ENCODE results near the gene PRKCB. TPM values are rescaled to one million over a fixed set of nuclear protein-coding genes. Genes with fewer than 3 reads are reported as not detected.

PRKCB gene
- total RNA-seq, 3 donors from 2014 or later: 1.3 to 5.3 (median 4.7) TPM

GRCh38 chr16:23827057-23827456 is 8.7 kb upstream of the PRKCB start:
- no peak for DNase-seq (ENCODE audit: low spot score in 2 of 2)
- no peak overlapping the region for H3K27ac ChIP-seq
- intact Hi-C loops (cut with DNase I; ENCODE audit: low total_unique reads): no loop called here

GRCh38 chr16:23829454-23829853 is 6.3 kb upstream of the PRKCB start:
- no peaks in the 10 kb centered on the region for H3K36me3 ChIP-seq
- peaks cover 0 to 21% of the 10 kb centered on the region in 2 donors for H3K9me3 ChIP-seq
- H3K27ac ChIP-seq: no peak overlapping the region
- peaks cover 0 to 4% of the 10 kb centered on the region in 2 donors for H3K27me3 ChIP-seq
- no peaks in the 10 kb centered on the region for H3K4me1 ChIP-seq
- intact Hi-C loops (cut with DNase I; ENCODE audit: low total_unique reads): no loop called here
- no peak for TF ChIP-seq POLR2AphosphoS5 (IDR thresholded peaks at IDR 0.05)
- TF ChIP-seq CTCF (IDR thresholded peaks at IDR 0.05): no peak
- no peak for TF ChIP-seq POLR2A (IDR thresholded peaks at IDR 0.05)
- no peak for DNase-seq (ENCODE audit: low spot score in 2 of 2)
- no peak overlapping the region for H3K4me3 ChIP-seq

More at GRCh38 chr16:23827057-23827456, 8.7 kb upstream of the PRKCB start:
- TF ChIP-seq POLR2A (IDR thresholded peaks at IDR 0.05): no peak
- TF ChIP-seq CTCF (IDR thresholded peaks at IDR 0.05): no peak
- TF ChIP-seq POLR2AphosphoS5 (IDR thresholded peaks at IDR 0.05): no peak
- Histone ChIP-seq H3K9me3 (peaks cover 0 to 21% of the 10 kb centered on the region in 2 donors), H3K4me1 (no peaks in the 10 kb centered on the region), H3K36me3 (no peaks in the 10 kb centered on the region), H3K4me3 (no peak overlapping the region), H3K27me3 (no peaks in the 10 kb centered on the region)

GRCh38 chr16:23830276-23830675 is 5.5 kb upstream of the PRKCB start:
- Histone ChIP-seq H3K27me3 (peaks cover 0 to 13% of the 10 kb centered on the region in 2 donors), H3K36me3 (no peaks in the 10 kb centered on the region), H3K4me3 (no peak overlapping the region), H3K9me3 (peaks cover 0 to 21% of the 10 kb centered on the region in 2 donors), H3K4me1 (no peaks in the 10 kb centered on the region), H3K27ac (no peak overlapping the region)
- intact Hi-C loops (cut with DNase I; ENCODE audit: low total_unique reads): no loop called here
- TF ChIP-seq CTCF (IDR thresholded peaks at IDR 0.05) (no peak), POLR2A (IDR thresholded peaks at IDR 0.05) (no peak), POLR2AphosphoS5 (IDR thresholded peaks at IDR 0.05) (no peak)
- no peak for DNase-seq (ENCODE audit: low spot score in 2 of 2)

- no peaks in the 10 kb centered on the region for H3K36me3 ChIP-seq
These were observed 2.9 kb upstream of the PRKCB start for GRCh38 chr16:23832882-23833281.

GRCh38 chr16:23833504-23833903 is 2.3 kb upstream of the PRKCB start:
- Histone ChIP-seq H3K4me1 (no peaks in the 10 kb centered on the region), H3K27ac (no peak overlapping the region), H3K27me3 (peaks cover 3 to 41% of the 10 kb centered on the region in 2 donors), H3K4me3 (no peak overlapping the region), H3K36me3 (no peaks in the 10 kb centered on the region), H3K9me3 (peaks cover 0 to 19% of the 10 kb centered on the region in 2 donors)
- intact Hi-C loops (cut with DNase I; ENCODE audit: low total_unique reads): no loop called here
- no peak for DNase-seq (ENCODE audit: low spot score in 2 of 2)
- no peak for TF ChIP-seq POLR2AphosphoS5 (IDR thresholded peaks at IDR 0.05)
- TF ChIP-seq CTCF (IDR thresholded peaks at IDR 0.05): no peak
- TF ChIP-seq POLR2A (IDR thresholded peaks at IDR 0.05): no peak

More at GRCh38 chr16:23832882-23833281, 2.9 kb upstream of the PRKCB start:
- TF ChIP-seq POLR2AphosphoS5 (IDR thresholded peaks at IDR 0.05): no peak
- TF ChIP-seq CTCF (IDR thresholded peaks at IDR 0.05): no peak
- TF ChIP-seq POLR2A (IDR thresholded peaks at IDR 0.05): no peak
- H3K4me3 ChIP-seq: no peak overlapping the region
- H3K9me3 ChIP-seq: peaks cover 0 to 21% of the 10 kb centered on the region in 2 donors
- H3K27me3 ChIP-seq: peaks cover 3 to 35% of the 10 kb centered on the region in 2 donors
- no peak overlapping the region for H3K27ac ChIP-seq
- no peak for DNase-seq (ENCODE audit: low spot score in 2 of 2)
- intact Hi-C loops (cut with DNase I; ENCODE audit: low total_unique reads): no loop called here
- no peaks in the 10 kb centered on the region for H3K4me1 ChIP-seq
